Activated CD8-positive, alpha-beta memory T cell treated with anti-CD3 and anti-CD28 coated beads for 48 hours (primary cell): ENCODE results near the gene NBL1.
A peak's percentile ranks its signal among the peaks of the same experiment; 100 is the strongest.

ENCODE experiments used
- DNase-seq, 3 experiments: peaks; one replicate each; pipeline ENCODE4 v3.0.0-alpha.2; 2020; ENCODE audit warnings: low read depth in 2 of 3, low spot score in 2 of 3

Gene NBL1, protein sequence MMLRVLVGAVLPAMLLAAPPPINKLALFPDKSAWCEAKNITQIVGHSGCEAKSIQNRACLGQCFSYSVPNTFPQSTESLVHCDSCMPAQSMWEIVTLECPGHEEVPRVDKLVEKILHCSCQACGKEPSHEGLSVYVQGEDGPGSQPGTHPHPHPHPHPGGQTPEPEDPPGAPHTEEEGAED

DNA sequence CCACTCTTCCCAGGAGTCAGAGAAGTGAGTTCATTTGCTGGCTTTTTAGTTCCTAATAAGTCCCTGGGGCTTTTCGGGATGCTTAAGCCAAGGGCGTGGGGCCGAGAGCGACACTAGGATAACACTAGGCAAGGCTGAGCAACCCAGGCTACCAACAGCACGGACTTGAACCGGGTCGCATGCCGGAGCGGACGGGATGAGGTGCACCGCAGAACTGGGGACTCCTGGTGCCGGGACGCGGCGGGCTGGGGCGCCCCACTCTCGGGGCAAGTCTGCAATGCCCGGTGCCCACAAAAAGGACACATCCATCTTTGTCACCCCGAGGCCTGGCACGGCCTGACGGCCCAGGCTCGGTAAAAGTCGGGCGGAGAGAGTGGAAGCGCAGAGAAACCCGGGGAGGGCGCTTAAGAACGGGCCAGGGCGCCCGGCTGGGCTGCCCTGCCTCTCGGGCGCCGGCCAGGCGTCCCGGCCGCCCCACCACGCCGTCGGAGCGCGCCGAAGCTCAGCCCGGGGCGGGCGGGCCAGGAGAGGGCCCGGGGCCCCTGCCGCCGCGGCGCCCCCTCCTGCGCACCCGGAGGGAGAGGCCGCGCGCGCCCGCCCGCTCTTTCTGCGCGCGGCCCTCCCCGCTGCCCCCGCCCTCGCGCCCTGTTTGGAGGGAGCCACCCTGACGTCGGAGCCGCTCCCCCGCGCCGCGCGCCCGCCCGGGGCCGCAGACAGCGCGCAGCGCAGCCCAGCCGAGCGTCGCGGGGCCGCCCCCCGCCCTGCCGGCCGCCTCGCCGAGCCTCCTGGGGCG is at the start of gene NBL1:
NBL1 (plus strand) TSS at position 710 of the 793 bp plus-strand sequence. CDS start 10,720 bp downstream, outside the sequence.
- peak in 2 of 3 experiments; percentile 40 to 43 for DNase-seq

DNA sequence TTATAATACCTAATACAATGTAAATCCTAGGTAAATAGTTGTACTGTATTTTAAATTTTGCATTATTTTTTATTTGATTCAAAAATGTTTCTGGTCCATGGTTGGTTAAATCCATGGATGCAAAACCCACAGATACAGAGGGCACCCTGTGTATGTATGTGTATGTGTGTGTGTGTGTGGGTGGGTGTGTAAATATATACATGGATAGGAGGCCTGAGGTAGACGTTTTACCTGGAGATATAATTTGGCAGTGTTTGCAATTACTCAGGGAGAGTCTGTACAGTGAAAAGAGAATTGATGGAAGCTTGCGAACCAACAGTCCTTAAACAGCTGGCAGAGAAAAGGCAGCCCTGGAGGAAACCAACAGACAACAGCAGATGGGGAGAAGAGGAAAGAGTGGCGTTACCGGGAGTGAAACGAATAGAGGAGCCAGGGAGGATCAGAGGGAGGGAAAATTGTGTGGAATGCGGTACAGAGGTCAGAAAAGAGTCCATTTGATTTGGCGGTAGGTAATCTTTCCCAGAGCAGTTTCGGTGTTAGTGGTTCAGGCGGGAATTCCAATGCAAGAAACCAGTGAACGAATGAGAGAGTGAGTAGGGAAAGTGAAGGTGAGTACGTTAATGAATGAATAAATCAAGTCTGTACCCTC is 47.9 kb upstream of the NBL1 start:
- DNase-seq: peak in 1 of 3 experiments; percentile 16

DNA sequence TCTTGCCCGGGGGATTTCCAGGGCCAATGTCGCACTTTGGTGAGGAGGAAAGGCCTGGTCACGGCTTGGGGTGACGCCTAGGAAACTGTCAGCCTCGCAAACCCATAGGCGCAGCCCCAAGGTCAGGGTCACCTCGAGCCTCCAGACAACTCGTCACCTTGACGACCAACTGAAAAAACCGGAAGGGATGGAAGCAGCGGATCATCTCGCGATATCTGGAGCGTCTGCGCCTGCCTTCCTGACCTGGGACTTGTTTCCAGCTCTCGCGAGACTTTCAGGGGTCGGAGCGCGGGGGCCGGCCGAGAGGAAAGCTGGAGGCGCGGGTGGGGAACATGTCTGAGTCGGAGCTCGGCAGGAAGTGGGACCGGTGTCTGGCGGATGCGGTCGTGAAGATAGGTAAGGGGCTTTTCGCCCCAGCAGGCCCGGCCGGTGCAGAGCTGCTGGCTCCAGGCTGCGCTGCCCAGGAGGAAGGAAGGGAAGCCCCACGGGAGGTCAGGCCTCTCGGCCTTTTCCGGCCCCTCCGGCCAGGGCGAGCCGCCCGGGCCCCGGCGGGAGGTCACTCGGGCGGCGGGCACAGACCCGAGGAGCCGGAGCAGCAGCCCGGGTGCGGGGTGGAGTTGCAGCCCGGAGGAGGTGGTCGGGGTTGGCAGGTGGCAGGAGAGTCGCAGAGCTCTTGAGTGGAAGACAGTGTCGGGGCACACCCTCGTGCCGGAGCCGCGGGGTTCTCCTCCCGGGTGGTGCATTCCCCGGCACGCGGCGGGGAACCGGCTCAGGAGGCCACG is 47.2 kb upstream of the NBL1 start:
- DNase-seq: peak; percentile 89 to 96 (median 95)

DNA sequence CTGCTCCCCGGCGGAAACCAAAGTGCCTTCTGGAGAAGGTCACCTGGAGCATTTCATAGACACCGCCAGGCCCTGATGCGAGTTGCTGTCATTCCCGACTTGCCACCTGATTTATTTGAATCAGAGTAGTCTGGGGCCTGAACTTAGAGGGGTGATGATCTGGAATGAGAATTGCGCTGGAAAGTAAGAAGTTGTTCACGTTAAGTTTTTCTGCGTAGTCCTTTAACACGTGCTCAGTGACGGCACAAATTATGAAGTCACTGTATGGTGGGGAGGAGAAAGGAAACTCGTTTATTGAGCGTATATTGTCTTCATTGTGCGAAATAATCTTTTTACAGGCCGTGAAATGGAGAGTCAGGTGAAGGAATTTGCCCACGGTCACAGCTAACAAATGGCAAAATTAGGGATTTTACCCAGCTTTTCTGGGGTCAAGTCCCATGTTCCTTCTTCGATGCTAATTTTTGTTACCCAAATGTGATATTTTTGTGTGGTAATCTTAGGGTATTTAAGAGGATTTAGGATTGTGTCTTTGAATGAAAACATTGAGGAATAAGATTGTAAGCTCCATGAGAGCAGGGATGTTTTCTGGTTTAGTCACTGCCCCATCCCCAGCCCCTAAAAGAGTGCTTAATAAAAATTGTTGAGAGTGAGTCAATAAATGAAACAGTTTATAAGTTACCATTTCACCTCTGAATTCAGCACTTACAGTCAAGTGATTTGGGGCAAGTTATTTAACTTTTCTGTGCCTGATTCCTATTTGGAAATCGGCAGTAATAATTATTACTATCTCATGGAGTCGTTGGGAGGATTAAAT is 46.4 kb upstream of the NBL1 start:
- no peak for DNase-seq

DNA sequence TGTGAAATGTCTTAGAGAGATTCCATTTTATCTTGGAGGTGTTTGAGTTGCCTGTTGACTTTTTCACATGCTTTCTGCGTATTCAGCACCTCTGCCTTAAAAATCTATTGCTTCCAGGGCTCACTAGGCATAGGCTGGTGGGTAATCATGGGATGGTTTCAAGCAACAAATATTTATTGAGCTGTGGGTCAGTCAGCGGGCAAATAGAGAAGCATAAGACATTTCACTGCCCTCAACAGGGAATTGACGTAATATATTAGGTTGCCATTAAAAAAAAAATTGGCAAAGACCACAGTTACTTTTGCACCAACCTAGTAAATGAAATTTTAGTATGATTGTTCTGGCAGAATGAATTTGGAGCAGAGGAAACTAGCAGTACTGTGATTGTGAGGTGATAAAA is 44.3 kb upstream of the NBL1 start:
- no peak for DNase-seq

DNA sequence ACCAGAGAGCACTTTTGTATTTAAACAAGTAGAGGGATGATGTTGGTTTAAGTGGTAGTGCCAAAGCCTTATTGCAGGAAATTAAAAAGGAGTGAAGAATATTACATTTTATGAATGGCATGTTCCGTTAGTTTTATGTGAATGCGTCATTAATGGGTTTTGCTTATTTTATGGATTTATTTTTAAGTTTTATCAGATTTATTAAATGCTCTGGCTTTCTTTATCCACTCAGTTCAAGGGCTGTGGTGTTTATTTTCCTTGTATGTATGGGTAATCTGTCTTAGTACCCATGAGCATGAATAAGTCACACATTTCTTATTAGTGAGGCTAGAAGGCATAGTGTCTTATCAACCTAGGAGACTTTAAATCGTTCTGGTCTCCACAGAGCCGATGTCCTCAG is 41.6 kb upstream of the NBL1 start:
- DNase-seq: no peak

DNA sequence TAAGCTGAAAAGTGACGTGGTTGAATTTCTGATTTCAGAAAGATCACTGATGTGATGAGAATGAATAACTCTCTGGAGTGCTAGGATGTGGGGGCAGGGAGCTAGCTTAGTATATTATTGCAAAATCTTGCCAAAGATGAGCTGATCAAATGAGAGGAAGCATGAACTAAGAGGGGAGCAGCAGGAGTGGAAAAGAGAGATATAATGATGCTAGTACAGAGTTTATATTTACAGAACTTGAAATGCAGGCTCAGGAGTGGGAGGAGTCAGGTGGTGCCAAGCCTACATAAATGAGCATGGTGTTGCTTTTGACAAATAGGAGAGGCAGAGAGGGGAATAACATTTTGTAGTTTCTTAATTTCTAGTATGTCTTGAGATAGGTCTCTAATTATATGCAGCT is 38.1 kb upstream of the NBL1 start:
- no peak for DNase-seq

DNA sequence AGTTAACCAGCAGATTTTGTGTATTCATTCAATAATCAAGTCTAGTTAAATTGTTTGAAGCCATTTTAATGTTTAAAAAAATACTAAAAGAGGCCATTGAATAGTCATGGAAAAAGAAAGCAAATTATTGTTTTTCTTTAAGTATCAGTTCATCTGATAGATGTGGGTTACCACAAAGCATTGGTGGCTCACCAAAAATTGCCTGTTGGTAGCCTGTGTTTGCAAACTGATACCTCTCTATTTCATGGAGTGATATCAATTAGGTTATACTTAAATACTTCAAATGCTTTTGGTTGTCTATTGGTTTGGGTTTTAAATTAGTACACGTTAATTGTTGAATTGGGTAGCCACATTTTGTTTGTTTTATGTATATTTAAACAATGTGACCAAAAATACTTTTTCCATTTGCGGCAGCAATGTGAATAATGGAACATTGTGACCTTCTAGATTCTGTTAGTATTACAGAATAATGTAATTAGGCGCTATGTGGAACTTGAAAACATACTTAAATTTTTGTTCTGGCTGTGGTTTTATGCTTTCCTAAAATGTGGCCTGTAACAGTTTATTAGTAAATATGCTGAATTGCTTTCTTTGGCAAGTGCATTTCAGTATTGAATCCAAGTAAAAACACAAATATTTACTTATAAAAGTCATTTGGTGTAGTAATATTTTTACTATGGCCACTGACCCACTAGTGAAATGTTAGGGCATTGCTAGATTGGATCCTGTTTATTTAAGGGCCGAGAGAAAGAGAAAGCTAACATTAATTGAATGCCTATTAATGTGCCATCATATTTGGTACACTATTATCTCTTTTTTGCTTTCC is 37.1 kb upstream of the NBL1 start:
- DNase-seq: no peak

DNA sequence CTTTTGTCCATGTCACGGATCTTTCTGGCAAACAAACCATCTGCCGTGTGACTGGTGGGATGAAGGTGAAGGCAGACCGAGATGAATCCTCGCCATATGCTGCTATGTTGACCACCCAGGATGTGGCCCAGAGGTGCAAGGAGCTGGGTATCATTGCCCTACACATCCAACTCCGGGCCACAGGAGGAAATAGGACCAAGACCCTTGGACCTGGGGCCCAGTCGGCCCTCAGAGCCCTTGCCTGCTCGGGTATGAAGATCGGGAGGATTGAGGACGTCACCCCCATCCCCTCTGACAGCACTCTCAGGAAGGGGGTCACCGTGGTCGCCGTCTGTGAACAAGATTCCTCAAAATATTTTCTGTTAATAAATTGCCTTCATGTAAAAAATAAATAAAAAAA is 35.9 kb upstream of the NBL1 start:
- no peak for DNase-seq

DNA sequence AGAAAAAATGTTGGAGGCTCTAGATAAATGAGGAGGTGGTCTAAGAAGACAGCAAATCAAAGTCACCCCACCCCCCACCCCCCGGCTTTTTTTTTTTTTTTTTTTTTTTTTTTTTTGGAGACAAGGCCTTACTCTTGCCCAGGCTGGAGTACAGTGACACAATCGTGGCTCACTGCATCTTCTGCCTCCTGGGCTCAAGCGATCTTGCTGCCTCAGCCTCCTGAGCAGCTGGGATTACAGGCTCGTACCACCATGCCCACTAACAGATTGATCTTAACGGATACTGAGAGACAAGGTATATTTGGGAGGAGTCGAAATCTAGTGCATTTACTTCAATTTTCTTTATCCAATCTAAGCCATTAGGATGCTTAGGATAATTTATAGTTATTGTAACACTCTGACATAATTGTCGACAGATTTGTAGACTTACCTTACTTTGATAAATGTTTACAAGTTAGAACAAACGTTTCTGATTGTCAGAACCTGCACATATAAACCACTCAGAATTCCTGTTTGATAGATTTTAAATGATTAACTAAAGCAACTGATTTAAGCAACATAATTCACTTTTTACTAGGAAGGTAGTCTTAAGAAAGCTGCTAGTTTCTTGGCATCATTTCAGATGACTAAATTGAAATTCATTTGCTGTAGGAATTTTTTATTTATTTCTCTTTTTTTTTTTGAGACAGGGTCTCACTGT is 33.7 kb upstream of the NBL1 start:
- no peak for DNase-seq

DNA sequence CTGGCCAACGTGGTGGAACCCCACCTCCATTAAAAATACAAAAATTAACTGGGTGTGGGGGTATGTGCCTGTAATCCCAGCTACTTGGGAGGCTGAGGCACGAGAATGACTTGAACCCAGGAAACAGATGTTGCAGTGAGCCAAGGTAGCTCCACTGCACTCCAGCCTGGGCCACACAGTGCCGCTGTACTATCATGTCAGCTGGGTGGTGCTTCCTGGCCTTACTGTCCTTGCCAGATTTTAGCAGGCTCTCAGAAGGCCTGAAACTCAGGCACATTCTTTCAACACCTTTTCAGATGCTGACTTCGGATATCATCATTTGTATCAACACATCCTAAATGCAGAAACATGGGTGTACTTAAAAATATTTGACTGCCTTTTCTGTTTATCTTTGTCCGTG is 31.6 kb upstream of the NBL1 start:
- no peak for DNase-seq

DNA sequence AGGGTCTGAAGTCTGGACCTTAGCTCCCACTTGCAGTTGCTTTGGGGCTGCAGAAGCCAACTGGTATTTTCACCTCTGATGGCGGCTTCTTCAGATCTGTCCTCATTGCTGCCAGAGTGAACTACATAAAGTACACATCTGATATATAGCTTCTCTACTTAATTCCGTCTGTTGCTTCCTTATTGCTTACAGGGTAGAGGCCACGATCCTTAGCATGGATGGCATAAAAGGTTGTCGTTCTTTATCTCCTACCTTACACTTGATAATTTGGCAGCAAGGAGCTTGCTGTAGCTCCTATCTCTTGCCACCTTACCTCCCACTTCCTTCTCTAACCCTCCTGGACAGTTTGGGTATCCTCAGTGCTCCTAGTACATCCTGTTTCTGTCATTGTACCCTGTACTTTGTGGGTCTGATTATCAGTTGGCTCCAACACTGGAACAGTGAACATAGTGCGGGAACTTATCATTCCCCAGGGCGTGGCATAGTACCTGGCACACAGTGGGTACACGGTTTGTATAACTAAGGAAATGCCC is 30.9 kb upstream of the NBL1 start:
- no peak for DNase-seq

DNA sequence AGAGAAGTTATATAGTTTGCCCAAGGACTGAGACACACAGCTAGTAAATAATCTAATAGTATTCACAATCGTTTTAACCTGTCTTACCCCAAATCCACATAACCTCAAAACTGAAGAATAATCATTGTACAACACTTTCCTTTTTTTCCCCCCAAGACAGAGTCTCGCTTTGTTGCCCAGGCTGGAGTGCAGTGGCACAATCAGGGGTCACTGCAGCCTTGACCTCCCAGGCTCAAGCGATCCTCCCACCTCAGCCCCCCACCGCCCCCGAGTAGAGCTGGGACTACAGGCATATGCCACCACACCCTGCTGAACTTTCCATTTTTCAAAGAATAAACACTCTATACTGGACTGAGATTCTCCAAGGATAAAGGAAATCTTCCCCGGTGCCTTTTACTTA is 28.7 kb upstream of the NBL1 start:
- DNase-seq: no peak

DNA sequence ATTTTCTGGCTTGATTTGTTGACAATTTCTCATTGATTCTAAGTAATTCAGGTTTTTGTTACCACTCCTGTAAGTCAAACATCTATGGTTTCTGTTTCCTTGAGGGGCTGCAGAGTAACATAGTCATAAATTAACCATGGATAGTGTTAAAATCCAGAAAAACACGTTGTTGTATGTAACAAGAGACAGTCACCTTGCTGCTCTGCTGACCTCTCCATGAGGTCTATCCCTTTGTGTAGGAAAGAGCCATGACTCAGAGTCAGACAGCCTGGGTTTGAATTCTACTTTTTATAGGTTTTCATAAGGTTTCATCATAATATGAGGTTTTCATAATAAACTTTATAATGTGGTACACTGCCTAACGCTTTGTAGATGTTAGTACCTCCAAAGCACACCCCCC is 27.6 kb upstream of the NBL1 start:
- no peak for DNase-seq

DNA sequence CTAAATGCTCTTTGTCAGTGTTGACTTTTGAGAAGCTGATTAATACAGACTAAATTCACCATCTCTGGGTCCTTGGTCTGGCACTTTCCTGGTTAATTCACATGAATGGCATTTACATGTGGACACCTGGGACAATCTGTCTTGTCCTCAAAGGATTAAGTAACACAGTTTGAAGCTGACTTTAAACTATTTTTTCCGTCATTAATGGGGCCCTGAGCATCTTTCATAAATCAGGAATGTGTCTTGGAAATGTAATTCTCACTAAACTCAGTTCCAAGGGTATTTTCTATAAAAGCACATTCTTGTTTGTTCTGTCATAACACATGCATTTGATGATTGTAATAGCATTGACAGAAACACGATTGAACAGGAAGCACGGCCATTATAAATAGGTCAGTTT is 26.7 kb upstream of the NBL1 start:
- no peak for DNase-seq

DNA sequence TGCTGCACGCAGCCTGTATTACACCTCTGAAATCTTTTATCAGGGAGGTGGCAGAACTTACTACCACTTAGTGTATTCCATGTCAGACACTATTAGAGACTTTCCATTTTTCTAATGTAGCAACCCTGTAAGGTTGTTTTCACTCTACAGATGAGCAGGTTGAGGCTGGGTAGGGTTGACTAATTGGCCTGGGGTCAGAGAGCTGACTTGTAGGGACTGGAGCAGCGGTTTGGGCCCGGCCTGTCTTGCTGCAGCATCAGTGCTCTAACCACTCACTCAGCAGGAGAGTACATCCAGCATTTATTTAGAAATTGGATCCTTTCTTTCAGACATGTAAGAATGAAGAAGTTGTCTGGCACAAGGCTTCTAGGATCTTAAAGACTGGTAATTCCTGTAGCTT is 25.7 kb upstream of the NBL1 start:
- DNase-seq: no peak

DNA sequence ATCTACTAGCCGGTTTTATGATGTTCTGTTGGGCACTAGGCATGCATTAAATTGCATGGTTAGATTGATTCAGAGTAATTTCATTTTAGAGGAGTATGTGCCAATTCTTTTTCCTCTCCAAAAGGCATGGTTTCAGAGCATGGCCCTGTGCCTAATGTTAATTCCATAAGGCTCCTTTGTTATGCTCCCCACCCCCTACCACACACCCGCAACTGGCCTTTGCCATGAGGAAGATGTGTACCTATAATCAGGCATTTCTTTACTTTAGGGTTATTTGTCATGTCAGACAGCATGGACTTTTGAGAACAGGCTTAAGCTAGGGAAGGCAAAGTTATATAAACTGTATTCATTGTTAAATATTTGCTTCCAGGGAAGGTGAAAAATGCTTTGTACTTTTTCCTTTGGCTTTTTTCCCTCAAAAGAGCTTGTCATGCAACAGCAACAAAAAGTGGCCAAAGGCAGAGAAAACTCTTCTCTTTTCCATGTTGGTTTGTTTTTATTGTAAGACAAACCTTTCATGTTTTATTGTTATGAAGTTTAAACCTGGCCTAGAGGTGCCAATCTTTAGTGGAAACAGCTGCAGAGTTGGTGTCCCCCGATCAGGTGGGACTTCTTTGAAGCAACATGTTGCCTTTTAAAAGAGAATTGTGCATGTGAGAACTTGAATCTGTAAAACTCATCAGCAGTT is 24.3 kb upstream of the NBL1 start:
- DNase-seq: no peak

DNA sequence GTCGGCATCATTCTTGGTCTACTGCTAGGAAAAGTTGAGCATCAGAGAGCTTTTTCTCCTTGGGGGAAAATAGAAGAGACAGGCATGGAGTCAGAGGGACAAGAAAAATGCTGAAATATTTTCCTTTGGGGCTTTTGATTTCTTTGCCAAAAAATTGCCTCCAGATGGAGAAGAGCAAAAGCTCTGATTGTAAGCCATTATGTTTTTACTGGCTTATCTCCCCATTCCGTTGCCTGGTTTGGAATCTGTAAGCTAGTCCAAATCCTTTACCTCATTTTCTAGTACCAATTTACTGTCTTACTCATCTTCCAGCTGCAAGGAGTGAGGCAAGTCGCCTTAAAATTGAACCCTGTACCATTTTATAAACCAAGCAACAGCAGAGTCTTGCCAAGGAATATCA is 23.3 kb upstream of the NBL1 start:
- no peak for DNase-seq
